ENCODE data around the gene LEO1.

- TF ChIP-seq CTCF (IDR thresholded peaks at IDR 0.05) (no peak), POLR2A (IDR thresholded peaks at IDR 0.05) (no peak)
These were observed 82.1 kb downstream of the LEO1 start for GRCh38 chr15:51889486-51889885.
